PC-9 (cell line): ENCODE data around the gene HMMR. TPM values are rescaled to one million over a fixed set of nuclear protein-coding genes. Genes with fewer than 3 reads are reported as not detected.

Experiments used
- BruUV-seq: library from RNA; stranded (reverse); fragments of 400-500 nt; replicated peaks from 2 replicates; lab custom pipeline; 2021; lab: Mats Ljungman, UMichigan
- CTCF ChIA-PET: fragments of 300-600 bp; sonication (Branson Sonifier 250); formaldehyde crosslinking; loops from one replicate; lab custom pipeline; 2022; ENCODE audit warnings: antibody characterized with exemption; lab: Charles Lee
- POLR2A ChIA-PET: fragments of 300-600 bp; sonication (Branson Sonifier 250); formaldehyde crosslinking; loops from one replicate; lab custom pipeline; 2022; ENCODE audit warnings: antibody characterized with exemption; ENCODE audit not compliant: unreplicated experiment; lab: Charles Lee
- DNase-seq, 2 experiments: peaks; one replicate each; pipeline versions ENCODE4 v3.0.0 to v3.0.0-alpha.2; 2015 to 2022; ENCODE audit warnings: mixed read lengths in 1 of 2
- H2AFZ ChIP-seq: fragments of 200-600 bp; sonication (generic); 2 replicates; pipeline ENCODE4 v1.8.1; 2017; ENCODE audit warnings: antibody characterized with exemption
- H3F3A ChIP-seq: fragments of 200-600 bp; sonication (generic); 2 replicates; pipeline ENCODE4 v1.8.1; 2017; ENCODE audit warnings: antibody characterized with exemption, mild to moderate bottlenecking, low read depth; ENCODE audit not compliant: insufficient read depth
- H3K27ac ChIP-seq: fragments of 200-600 bp; sonication (generic); 2 replicates; pipeline ENCODE4 v1.6.1; 2016; ENCODE audit warnings: mixed run types
- H3K27me3 ChIP-seq: fragments of 200-600 bp; sonication (generic); 2 replicates; pipeline ENCODE4 v1.6.1; 2016; ENCODE audit warnings: low read depth, mixed run types; ENCODE audit not compliant: insufficient read depth
- H3K36me3 ChIP-seq: fragments of 200-600 bp; sonication (generic); 2 replicates; pipeline ENCODE4 v1.6.1; 2016; ENCODE audit warnings: low read depth, mixed run types
- H3K4me1 ChIP-seq: fragments of 200-600 bp; sonication (generic); replicated peaks from 2 replicates; pipeline ENCODE4 v1.6.1; 2016; ENCODE audit warnings: mixed run types; ENCODE audit not compliant: insufficient read depth
- H3K4me2 ChIP-seq: fragments of 200-600 bp; sonication (generic); 2 replicates; pipeline ENCODE4 v1.6.1; 2017; ENCODE audit warnings: mixed run types
- H3K4me3 ChIP-seq: fragments of 200-600 bp; sonication (generic); 2 replicates; pipeline ENCODE4 v1.6.1; 2016; ENCODE audit warnings: mixed run types
- H3K79me2 ChIP-seq: fragments of 200-600 bp; sonication (generic); 2 replicates; pipeline ENCODE4 v1.6.1; 2017; ENCODE audit warnings: low read depth, mixed run types
- H3K9me2 ChIP-seq: fragments of 200-600 bp; sonication (generic); 2 replicates; pipeline ENCODE4 v1.8.1; 2017; ENCODE audit warnings: mild to moderate bottlenecking; ENCODE audit not compliant: insufficient read depth
- H3K9me3 ChIP-seq: fragments of 200-600 bp; sonication (generic); 2 replicates; pipeline ENCODE4 v1.8.1; 2016; ENCODE audit warnings: low read depth; ENCODE audit not compliant: insufficient read depth
- H4K20me1 ChIP-seq: fragments of 200-600 bp; sonication (generic); 2 replicates; pipeline ENCODE4 v1.8.1; 2017; ENCODE audit not compliant: insufficient read depth
- CTCF ChIP-seq: fragments of 200-600 bp; sonication (generic); conservative IDR thresholded peaks from 2 replicates; pipeline ENCODE4 v1.6.1; 2017; ENCODE audit warnings: mixed run types, antibody characterized with exemption, mild to moderate bottlenecking, moderate library complexity
- EZH2 ChIP-seq: fragments of 200-600 bp; sonication (generic); IDR thresholded peaks from 2 replicates; pipeline ENCODE4 v1.8.0; 2017; ENCODE audit warnings: antibody characterized with exemption, low read depth
- intact Hi-C: fragments of 100-400 bp; cut with micrococcal nuclease; formaldehyde crosslinking; loops from one replicate; pipeline ENCODE4 v1.10.0; 2022; ENCODE audit not compliant: unreplicated experiment
- total RNA-seq: library from RNA; stranded (reverse); gene quantifications from 2 replicates; pipeline ENCODE4 v1.2.3, GENCODE V29; 2021

The HMMR gene
- total RNA-seq, 1 experiment from 2014 or later, result 94.5 TPM

GRCh38 chr5:163531272-163531671 lies 70.8 kb downstream of the HMMR start:
- Histone ChIP-seq H3K27ac (no peak overlapping the region), H3K4me3 (no peak overlapping the region), H2AFZ (no peak overlapping the region), H3K4me1 (no peaks in the 10 kb centered on the region), H3K4me2 (no peak overlapping the region), H3F3A (no peaks in the 10 kb centered on the region), H3K9me3 (no peaks in the 10 kb centered on the region), H3K36me3 (no peaks in the 10 kb centered on the region), H4K20me1 (no peaks in the 10 kb centered on the region), H3K9me2 (no peaks in the 10 kb centered on the region), H3K27me3 (peaks cover 52% of the 10 kb centered on the region), H3K79me2 (no peaks in the 10 kb centered on the region)
- BruUV-seq, result no TSS peak
- POLR2A ChIA-PET, result no interaction called here
- CTCF ChIA-PET, result no interaction called here
- no peak for TF ChIP-seq EZH2
- no peak for TF ChIP-seq CTCF
- DNase-seq, result no peak
- intact Hi-C loops, result no loop called here

- BruUV-seq, result no TSS peak
- no peak for TF ChIP-seq EZH2
- no peak for TF ChIP-seq CTCF
- Histone ChIP-seq H2AFZ (no peak overlapping the region), H3K9me3 (no peaks in the 10 kb centered on the region), H3K36me3 (no peaks in the 10 kb centered on the region), H3K4me3 (no peak overlapping the region), H3K4me1 (no peaks in the 10 kb centered on the region), H3K79me2 (no peaks in the 10 kb centered on the region), H4K20me1 (no peaks in the 10 kb centered on the region), H3K9me2 (no peaks in the 10 kb centered on the region), H3K27ac (no peak overlapping the region), H3K27me3 (peaks cover 41% of the 10 kb centered on the region), H3K4me2 (no peak overlapping the region), H3F3A (no peaks in the 10 kb centered on the region)
- ChIA-PET CTCF (no interaction called here), POLR2A (no interaction called here)
- intact Hi-C loops, result no loop called here
- no peak for DNase-seq
Measured at GRCh38 chr5:163532171-163533084, 72.0 kb downstream of the HMMR start.

GRCh38 chr5:163533223-163533622 lies 72.8 kb downstream of the HMMR start:
- no peaks in the 10 kb centered on the region for H4K20me1 ChIP-seq
- no peaks in the 10 kb centered on the region for H3F3A ChIP-seq
- no peaks in the 10 kb centered on the region for H3K79me2 ChIP-seq
- POLR2A ChIA-PET, result no interaction called here
- no peak overlapping the region for H3K4me3 ChIP-seq
- CTCF ChIA-PET, result no interaction called here
- H3K4me2 ChIP-seq, result no peak overlapping the region
- intact Hi-C loops, result no loop called here
- DNase-seq, result no peak
- no peaks in the 10 kb centered on the region for H3K9me2 ChIP-seq
- TF ChIP-seq EZH2 (no peak), CTCF (no peak)
- BruUV-seq, result no TSS peak
- no peak overlapping the region for H2AFZ ChIP-seq
- H3K36me3 ChIP-seq, result no peaks in the 10 kb centered on the region
- H3K9me3 ChIP-seq, result no peaks in the 10 kb centered on the region
- peaks cover 38% of the 10 kb centered on the region for H3K27me3 ChIP-seq
- no peak overlapping the region for H3K27ac ChIP-seq
- no peaks in the 10 kb centered on the region for H3K4me1 ChIP-seq
